ENCODE measurements around the gene KSR2.

DNA sequence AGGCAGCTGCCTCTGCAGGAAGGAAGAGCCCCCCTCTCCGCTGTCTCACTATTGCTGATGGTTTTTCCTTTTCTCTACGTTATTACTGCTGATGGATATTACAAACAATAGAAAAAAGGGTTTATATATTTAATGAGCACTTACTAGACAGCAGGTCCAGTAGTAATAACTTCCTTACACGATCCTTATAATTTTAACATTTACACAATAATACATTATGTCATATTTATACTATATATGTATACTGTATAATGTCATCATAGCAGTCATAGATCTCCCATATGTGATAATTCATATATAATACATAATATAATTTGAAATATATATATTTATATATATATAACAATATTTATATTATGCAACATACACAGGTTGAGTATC is 92.4 kb downstream of the KSR2 start:
- TF ChIP-seq, protein P1, sequence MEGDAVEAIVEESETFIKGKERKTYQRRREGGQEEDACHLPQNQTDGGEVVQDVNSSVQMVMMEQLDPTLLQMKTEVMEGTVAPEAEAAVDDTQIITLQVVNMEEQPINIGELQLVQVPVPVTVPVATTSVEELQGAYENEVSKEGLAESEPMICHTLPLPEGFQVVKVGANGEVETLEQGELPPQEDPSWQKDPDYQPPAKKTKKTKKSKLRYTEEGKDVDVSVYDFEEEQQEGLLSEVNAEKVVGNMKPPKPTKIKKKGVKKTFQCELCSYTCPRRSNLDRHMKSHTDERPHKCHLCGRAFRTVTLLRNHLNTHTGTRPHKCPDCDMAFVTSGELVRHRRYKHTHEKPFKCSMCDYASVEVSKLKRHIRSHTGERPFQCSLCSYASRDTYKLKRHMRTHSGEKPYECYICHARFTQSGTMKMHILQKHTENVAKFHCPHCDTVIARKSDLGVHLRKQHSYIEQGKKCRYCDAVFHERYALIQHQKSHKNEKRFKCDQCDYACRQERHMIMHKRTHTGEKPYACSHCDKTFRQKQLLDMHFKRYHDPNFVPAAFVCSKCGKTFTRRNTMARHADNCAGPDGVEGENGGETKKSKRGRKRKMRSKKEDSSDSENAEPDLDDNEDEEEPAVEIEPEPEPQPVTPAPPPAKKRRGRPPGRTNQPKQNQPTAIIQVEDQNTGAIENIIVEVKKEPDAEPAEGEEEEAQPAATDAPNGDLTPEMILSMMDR (IDR thresholded peaks at IDR 0.05): no peak
- TF ChIP-seq EZH2 (IDR thresholded peaks at IDR 0.05) (no peak), EZH2phosphoT487 (IDR thresholded peaks at IDR 0.05) (no peak)
